GM18858 (cell line): ENCODE results near the gene HLCS.
"Not testable (repeated sequence)": the region's sequence is repeated elsewhere in the genome, so short reads cannot be mapped to it uniquely, and the experiment has no call there.

Experiments used
- ATAC-seq: cut with Tn5 transposase; IDR thresholded peaks from one replicate; pipeline ENCODE4 v1.9.1; 2021; ENCODE audit not compliant: unreplicated experiment

The HLCS gene

DNA sequence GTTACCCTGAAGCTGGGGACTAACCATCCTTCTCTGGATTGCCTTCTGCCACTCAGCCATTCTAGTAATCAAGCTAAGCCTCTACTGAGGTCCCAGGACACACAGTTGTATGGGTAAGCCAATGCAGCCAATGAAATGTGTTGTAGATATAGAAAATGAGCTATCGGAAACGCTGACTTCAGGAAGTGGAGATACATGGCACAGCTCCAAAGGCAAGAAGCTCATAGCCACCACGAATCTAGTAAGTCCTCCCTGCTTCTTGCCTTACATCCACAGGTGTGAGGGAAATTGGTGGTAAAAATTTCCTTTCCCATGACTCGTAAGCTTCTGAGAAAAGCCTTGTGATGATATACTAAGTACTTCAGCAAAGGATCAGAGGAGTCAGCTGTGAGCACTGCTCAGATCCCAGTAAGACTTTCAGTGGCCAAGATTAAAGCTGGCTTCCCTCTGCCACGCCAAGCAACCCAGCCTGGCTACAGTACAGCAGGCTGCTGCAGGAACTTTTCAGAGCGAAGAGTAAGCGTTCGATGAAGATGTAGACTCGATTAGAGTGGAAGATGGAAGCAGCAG is 149.8 kb downstream of the HLCS start:
- ATAC-seq: no peak

DNA sequence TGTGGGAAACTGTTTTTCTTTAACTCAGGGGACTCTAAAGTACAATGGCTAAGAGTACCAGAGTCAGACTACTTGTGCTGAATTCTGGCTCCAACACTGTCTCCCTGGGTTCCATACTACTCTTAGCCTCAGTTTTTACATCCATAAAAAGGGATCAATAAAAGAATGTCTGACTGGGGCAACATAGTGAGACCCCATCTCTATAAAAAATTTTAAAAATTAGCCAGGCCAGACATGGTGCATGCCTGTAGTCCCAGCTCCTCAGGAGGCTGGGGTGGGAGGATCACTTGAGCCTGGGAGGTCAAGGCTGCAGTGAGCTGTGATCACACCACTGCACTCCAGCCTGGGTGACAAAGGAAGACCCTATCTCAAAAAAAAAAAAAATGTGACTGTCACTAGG is 150.4 kb downstream of the HLCS start:
- ATAC-seq: not testable (repeated sequence)

DNA sequence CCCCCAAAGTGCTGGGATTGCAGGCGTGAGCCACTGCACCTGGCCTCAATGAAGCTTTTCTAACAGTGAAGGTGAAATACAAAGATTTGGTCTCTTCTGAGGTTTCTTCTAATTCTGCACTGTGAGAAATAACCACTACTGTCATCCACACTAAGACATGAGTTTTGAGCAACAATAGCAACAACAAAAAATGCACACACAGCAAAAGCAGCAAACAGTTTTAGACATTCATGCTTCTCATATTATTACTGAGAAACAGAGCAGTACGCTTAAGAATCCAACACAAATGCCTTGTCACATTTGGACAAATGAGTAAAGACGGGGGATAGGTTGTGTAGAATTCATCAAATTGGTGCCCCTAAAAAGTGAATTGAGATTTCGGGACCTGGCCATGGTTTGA is 151.2 kb downstream of the HLCS start:
- ATAC-seq: no peak

DNA sequence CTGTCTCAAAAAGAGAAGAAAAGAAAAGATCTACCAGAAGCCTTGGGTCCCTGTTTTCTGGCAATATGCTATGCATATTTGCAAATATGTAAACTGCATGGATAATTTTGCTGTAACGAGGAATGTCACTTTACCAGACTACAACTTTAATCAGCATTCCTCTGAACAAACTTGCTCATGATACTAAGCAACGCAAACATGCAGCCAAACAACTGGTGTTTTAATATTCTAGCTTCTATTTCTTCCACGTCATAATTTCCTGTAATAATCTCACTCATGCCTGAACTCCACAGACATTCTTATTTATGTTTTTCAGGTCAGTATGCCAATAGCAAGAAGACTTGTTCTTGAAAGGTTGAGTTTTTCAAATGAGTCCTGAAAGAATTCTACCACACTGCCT is 153.4 kb downstream of the HLCS start:
- ATAC-seq: no peak

DNA sequence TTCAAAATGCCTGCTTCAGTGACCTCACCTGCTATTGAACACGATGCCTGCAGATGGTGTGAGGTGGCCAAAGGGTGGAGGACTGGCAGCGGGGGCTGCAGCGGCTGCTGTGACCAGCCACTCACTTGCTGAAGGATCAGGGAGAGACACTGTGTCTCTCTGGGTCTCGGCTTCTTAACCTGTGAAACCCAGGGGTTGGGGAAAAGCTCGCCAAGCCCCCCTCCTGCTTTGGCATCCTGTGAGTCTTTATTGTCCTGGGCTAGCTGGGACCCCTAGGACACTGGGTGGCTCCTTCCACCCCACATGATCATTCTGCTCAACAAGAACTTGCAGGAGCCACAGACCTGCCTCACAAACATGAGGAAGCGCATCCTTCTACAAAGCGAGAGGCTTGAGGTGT is 154.7 kb downstream of the HLCS start:
- no peak for ATAC-seq

DNA sequence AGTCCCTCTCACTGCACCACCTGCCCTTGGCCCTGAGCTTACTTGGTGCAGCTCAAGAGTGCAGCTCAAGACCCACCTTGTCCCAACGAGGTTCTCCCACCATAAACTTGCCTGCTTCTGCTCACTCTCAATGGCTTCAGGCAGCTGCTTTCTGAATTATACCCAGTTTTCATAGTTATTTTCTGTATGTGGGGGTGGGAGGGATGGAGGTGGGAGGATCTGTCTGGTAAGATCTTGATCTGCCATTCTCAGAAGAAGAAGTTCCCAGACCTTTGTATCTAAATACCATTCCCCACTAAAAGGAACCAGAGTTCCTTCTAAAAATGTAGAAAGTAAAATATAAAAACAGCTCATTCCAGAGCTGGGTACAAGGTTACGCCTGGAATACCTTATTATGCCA is 156.0 kb downstream of the HLCS start:
- ATAC-seq: no peak

DNA sequence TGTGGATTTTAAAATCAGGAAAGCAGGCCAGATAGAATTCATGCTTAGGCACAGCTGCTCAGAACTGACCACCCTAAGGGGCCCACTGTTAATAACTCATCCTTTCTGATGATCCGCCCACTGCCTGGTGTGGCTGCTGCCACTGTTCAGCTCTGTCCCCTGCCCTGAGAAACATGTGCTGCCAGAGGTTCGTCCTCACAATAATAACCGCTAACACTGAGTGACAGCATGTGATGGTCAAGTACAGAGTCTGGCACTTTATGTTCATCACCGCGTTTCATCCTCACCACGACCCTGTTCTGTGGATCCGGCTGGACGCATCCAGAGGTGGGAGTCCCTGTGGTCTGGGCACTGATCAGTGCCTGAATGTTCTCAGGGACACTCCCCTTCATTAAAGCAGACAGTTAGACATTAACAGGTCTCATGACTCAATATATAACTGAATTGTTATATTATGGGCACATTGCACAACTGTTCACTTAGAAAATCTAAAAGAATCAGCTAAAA is 159.0 kb downstream of the HLCS start:
- no peak for ATAC-seq

DNA sequence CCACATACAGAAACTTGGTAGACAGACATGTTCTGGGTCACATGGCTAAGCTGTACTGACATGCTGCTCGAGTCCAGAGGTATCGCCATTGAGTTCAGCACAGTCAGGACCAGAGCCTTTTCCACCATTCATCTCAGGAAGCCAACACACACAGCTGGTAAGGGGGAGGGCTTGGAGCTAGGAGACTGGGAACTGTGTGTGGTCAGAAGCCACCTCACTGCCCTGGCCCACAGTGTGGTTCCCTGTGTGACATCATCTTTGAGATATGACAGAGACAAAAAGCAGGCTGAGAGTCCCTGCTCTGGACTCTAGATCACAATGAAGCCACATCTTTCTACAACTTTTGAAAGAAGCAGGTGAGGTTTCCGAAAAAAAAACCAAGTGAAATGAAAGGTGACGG is 160.4 kb downstream of the HLCS start:
- ATAC-seq: no peak

DNA sequence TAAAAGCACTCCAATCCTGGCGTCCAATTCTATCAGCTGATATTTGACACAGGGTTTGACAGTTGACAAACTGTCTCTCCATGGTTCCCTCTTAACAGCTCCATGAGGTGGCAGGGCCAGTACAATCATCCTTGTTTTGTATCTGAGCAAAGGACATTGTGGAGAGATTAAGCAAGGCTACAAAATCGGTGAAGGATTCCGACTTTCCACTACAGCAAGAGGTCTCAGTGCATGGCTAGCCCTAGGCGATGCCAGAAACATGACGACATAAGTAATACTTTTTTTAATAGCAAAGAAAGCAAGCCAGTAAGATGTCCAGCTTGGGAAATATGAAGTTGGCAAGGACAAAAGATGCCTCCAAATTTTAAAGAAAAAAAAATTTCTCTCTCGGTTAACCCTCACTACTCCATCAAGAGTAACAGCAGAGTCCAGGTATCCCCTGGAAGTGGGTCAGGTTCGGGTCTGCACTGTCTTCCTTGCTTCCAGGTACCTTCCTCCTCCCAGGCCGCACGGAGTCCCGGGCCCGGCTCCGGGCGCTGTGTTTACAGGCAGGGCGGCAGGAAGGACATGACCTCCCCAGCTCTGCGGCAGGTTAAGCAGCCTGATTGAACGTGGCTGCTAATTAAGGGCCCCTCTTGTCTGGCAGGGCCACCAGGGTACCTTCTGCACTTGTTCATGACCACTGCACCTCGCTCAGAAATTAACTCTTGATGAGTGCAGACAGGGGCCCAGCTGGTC is 161.4 kb downstream of the HLCS start:
- ATAC-seq: no peak

DNA sequence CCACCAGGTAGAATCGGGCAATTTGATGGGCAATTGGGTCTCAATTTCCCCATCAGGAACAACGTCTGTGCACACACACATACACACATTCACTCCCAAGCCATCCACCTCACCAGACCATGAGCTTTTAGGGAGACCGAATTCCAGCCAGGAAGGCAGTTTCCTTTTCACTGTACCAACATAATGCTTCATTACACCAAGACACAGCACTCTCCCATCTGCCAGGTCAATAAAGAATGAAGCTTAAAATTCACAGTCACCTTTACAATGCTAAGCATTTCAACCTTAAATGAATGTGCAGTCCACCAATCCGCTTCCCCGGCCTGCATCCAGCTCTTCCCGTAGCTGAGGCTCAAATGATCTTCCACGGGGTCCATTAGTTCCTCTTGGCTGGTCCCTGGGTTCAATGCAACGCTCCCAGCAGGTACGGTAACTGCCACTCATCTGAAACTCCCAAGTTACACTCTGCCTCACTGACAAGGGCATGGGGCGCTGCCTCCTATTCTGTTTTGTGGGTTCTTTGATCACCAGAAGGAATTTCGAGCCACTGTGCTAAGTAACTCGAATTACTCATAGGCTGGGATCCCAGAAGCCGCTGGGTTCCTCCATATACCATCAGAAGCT is 162.5 kb downstream of the HLCS start:
- no peak for ATAC-seq

DNA sequence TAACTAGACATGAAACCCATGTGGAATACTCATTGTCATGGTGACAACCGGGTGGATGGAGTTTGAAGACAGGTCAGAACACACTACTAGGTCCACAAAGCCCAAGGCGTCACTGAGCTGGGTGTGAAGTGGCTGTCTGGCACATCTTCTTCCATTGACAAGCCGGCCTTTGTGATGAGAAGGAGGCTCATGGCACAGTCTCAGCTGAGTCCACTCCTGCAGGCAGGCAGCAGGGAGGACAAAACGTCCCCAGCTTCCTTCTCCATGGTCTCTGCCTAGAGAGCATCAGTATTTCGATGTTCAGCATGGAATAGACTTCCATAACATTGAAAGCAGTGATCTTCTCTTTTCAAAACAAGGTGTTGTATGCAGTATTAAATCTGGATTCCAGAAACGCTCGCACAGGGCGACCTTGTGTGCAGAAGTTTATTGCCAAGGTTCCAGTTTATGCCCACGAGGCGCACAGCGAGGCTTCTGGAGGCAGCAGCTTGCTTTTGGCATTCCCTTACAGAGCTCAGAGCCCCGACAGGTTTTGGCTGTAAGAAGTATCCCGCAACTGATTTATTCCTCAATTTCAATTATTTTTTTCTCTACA is 163.3 kb downstream of the HLCS start:
- no peak for ATAC-seq

DNA sequence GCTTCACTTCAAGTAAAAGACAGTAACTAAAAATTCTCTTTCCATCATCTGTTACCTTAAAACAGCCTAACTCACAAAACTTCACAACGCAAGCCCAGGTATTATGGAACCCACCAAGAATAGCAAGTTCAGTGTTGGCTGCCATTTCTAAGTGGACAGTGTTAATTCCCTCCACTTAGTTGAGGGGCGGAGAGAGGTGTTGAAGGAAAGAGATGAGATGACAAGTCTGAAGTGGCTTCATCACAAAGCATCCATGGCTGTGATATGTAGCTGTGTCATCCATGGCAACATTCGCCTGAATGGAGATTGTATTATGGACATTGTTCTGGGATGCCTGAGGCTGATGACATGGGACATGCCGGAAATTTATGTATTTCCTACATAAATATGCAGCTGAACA is 165.7 kb downstream of the HLCS start:
- no peak for ATAC-seq

DNA sequence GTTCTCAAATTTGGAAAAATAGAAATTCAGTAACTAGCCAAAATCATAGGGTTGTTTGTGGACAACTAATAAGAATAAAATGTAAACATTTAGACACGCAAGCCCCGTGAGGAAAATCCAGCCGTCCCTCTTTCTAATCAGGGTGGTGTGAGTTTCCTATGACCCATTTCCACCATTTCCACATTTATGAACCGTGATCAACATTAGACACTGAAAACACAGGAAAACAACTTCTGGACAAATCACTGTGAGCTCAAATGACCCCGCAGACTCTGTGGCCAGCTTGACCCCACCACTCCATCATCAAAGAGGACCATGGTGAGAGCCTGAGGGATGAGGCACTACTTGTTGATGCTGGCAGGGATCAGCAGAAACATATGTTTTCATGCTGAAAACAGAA is 166.6 kb downstream of the HLCS start:
- ATAC-seq: no peak

DNA sequence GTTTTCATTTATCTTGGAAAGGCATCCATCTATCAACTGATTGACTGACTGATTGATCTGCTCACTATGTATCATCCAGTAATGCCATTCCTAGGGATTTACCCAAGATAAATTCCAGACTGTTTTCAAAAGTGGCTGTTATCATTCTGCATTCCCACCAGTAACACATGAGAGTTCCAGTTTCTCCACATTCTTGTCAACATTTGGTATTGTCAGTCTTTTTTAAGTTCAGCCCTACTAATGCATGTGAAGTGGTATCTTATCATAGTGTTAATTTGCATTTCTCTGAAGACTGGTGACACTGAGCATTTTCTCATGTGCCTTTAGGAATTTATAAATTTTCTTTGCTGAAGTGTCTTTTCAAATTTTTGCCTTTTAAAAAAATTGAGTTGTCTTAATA is 168.0 kb downstream of the HLCS start:
- ATAC-seq: no peak

DNA sequence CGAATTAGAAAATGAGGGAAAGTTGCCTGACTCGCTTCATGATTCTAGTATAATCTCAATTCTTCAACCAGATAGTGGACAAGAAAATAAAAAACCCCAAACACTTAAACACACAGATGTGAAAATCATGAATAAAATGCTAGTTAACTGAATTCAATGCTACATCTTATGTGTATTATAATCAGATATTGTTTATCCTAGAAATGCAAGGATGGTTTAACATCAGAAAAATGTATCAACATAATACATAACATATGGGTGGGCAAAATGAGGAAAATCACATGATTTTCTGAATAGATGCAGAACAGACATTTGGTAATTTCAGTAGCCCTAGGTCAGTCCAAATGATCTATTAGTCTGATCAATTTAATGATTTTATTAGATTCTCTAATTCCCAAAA is 170.4 kb downstream of the HLCS start:
- ATAC-seq: no peak

DNA sequence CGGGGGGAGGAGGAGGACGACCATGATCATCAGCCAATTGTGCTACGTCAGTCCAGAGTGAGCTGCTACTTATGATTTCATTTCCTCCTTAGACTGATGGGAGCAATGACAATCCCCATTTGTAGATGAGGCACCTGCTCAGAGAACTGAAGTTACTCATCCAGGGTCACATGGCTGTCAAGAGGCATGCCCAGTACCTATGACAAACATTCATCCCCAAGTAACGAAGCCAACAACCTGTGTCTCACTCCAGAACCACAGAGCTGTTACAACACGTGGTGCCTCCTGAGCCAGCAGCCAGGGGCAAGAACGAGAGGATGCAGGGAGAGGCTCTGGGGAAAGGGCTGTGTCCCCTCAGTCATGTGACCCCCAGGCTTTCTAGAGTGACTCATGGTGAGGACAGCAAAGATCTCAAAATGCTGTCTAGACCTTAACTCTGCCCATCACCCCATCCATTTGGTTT is 173.9 kb downstream of the HLCS start:
- ATAC-seq: no peak

DNA sequence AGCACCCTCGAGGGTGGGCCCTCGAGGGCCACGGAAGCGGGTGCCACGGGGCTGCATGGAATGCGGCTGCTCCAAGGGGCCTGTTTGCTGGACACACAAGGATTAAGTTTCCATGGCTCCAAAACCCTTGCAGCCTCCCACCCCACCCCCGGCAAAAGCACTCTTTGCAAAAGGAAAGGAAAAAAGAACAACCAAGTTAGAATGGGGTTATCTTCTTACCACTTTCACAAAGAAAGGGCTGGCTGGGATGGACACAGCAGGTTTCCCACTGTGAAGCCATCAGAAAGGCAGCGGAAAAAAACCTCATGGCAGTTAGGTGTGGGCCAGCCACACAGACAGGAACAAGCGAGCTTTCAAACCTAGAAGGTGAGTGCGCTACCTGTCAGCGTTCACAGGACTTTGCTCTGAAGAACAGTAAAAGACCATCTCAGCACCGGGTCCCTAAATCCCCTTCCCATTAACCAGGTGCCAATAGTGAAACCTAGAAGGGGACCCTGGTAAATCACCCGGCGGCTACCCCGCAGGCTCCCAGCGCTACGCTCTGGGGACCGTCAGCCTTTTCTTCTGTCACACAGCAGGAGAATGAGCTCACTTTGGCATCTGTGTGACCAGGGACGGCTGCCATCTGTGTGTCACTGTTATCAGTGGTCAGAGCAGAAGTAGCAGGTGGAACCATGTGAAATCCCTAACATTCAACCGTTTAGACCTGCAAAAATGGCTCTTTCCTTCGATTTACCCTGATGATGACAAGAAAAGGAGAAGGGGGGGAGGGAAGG is 174.6 kb downstream of the HLCS start:
- ATAC-seq: no peak

DNA sequence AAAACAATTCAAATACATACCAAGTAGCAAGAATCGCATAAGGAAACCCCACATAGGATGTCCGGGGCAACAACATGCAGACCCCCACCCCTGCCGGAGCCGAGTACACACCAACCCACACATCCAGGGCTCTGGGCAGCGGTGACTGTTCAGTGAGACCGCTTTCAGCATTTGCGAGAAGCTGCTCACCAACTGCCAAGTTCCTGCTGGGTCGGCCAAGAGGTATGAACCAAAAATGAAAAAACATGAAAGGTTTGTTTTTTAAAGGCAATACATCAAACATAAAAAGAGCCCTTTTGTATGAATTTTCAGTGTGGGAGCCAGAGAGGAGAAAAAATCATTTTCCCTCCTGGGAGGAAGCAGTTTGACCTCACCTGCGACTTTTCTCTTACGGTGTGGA is 175.3 kb downstream of the HLCS start:
- ATAC-seq: no peak

DNA sequence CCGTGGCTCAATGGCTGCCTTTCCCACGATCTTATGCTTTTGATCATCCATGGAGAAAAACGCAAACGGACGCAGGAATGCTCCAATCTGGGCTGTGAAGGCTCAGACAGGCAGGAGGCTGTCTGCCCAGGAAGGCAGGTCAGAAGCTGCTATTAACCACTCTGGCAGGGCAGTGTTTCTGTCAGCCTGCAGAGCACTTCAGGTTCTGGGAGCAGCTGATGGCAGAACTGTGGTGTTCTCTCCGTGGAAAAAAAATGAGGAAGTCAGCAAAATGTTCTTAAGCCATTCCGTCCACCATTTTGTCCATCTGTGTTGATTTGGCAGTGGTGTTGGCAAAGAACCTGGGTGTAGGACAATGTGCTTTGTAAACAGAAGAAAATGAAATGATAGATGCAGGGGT is 175.9 kb downstream of the HLCS start:
- no peak for ATAC-seq

DNA sequence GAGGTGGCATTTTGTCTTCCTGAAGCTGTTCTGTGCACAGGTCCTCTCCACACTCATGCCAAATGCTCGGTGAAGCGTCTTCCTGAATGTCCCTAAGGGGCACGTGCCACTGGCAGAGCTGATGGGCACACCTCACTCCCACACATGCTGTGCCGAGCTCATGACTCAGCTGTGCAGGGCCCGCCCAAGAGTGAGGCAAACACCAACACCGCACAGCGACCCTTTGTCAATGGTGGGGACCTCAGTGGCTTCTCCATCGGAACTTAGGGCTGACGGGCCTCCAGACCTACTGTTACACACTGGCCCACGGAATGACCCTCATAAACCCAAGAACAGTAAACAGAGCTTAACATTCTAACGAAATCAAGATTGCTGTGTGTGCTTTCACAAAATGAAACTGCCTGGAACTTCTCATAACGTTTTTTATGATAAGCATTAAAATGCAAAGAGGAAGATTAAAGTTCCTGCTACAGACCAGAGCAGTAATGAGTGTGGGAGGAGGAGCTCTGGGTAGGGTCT is 178.3 kb downstream of the HLCS start:
- ATAC-seq: no peak

DNA sequence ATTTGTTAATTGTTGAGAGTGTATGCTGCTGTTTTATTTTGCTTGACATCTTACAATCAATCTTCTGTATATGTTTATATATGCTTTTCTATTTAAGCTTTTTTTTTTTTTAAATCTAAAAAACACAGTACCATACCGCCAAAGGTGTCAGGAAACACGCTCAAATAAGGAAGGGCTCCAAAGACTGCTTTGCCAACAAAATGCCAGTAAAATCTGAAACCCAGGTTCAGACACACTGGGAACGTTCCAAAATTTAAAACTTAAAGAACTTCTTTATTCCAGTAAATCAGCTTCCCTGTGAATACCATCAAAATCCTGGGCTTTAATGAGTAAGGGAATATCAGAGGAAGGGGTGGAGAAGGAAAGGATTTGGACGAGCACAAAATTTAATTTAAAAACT is 180.3 kb downstream of the HLCS start:
- ATAC-seq: no peak
